Mucosa of descending colon (tissue), 3 donors: ENCODE data around the gene APOL5. TPM values are rescaled to one million over a fixed set of nuclear protein-coding genes. Genes with fewer than 3 reads are reported as not detected.
"Not testable (repeated sequence)": the region's sequence is repeated elsewhere in the genome, so short reads cannot be mapped to it uniquely, and the experiment has no call there.

Source experiments
- ATAC-seq: fragments of 200-7000 bp; cut with Tn5 transposase; one replicate; pipeline ENCODE4 v1.9.1; 2020; ENCODE audit warnings: mild to moderate bottlenecking, moderate library complexity
- DNase-seq, 3 donors: peaks; one replicate each; pipeline ENCODE4 v3.0.0-alpha.2; 2020
- H3K36me3 ChIP-seq: fragments of 200-600 bp; one replicate; pipeline ENCODE4 v1.8.0; 2021; ENCODE audit warnings: low read depth, mild to moderate bottlenecking
- H3K4me1 ChIP-seq: fragments of 200-600 bp; one replicate; pipeline ENCODE4 v1.8.0; 2021; ENCODE audit warnings: low read depth, mild to moderate bottlenecking
- H3K4me3 ChIP-seq: fragments of 200-600 bp; one replicate; pipeline ENCODE4 v1.8.0; 2021; ENCODE audit warnings: mild to moderate bottlenecking
- H3K9me3 ChIP-seq: fragments of 200-600 bp; one replicate; pipeline ENCODE4 v1.8.0; 2021; ENCODE audit warnings: mild to moderate bottlenecking
- intact Hi-C, 2 donors: fragments of 100-400 bp; cut with DNase I in 1 of 2; cut with micrococcal nuclease in 1 of 2; formaldehyde crosslinking; loops; one replicate each; pipeline versions ENCODE4 v1.11.0 to v1.11.1; 2022; cut with DNase I, micrococcal nuclease
- long read RNA-seq, 2 donors: library from polyadenylated mRNA; unstranded; transcript quantifications; one replicate each; pipeline ENCODE4 v2.0.0, GENCODE V29; 2019 to 2021
- total RNA-seq, 3 donors: library from RNA; stranded (reverse); fragmentation: NEBNext Ultra II Directional in 2 of 3; extraction: Animal tissue kit (Norgen Biotek cat#: 25700) in 2 of 3; gene quantifications; one replicate each; pipeline versions ENCODE4 v1.2.1 to v1.2.4, GENCODE V29; 2021 to 2023
- TF ChIP-seq, protein P1 (sequence below): fragments of 200-600 bp; IDR thresholded peaks from one replicate; pipeline ENCODE4 v1.8.0; 2022; ENCODE audit warnings: antibody characterized with exemption, mild to moderate bottlenecking
- donor health status: DM: no; HTN: no; CAD: no; lungs with moderate emphysema.
- donor health status: DM: no; HTN: no; CAD: no.
- donor health status: DM: no; HTN: yes; CAD: no.

APOL5 gene, protein sequence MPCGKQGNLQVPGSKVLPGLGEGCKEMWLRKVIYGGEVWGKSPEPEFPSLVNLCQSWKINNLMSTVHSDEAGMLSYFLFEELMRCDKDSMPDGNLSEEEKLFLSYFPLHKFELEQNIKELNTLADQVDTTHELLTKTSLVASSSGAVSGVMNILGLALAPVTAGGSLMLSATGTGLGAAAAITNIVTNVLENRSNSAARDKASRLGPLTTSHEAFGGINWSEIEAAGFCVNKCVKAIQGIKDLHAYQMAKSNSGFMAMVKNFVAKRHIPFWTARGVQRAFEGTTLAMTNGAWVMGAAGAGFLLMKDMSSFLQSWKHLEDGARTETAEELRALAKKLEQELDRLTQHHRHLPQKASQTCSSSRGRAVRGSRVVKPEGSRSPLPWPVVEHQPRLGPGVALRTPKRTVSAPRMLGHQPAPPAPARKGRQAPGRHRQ
- not detected for total RNA-seq
- long read RNA-seq, donor 1: 0 reads
- long read RNA-seq, donor 2: 0 reads

DNA sequence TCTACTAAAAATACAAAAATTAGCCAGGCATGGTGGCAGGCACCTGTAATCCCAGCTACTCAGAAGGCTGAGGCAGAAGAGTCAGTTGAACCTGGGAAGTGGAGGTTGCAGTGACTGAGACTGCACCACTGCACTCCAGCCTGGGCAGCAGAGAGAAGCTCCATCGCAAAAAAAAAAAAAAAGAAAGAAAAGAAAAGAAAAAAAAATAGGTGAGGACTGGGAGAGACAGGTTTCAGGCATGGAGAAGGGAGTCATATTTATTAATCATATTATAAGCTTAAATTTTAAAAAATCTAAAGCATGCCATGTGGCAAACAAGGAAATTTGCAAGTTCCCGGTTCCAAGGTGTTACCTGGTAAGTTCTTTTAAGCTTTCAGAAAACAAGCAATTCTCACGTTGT, at the start of gene APOL5:
Gene APOL5, plus strand, starts transcription at position 301 of the 400 bp plus-strand sequence. Its CDS starts 0 bp downstream, at position 301.
- ATAC-seq: no peak
- Histone ChIP-seq H3K4me1 (no peaks in the 10 kb centered on the region), H3K36me3 (no peaks in the 10 kb centered on the region), H3K9me3 (no peaks in the 10 kb centered on the region), H3K4me3 (no peak within 1 kb of the TSS)
- no peak for DNase-seq
- TF ChIP-seq, protein P1, sequence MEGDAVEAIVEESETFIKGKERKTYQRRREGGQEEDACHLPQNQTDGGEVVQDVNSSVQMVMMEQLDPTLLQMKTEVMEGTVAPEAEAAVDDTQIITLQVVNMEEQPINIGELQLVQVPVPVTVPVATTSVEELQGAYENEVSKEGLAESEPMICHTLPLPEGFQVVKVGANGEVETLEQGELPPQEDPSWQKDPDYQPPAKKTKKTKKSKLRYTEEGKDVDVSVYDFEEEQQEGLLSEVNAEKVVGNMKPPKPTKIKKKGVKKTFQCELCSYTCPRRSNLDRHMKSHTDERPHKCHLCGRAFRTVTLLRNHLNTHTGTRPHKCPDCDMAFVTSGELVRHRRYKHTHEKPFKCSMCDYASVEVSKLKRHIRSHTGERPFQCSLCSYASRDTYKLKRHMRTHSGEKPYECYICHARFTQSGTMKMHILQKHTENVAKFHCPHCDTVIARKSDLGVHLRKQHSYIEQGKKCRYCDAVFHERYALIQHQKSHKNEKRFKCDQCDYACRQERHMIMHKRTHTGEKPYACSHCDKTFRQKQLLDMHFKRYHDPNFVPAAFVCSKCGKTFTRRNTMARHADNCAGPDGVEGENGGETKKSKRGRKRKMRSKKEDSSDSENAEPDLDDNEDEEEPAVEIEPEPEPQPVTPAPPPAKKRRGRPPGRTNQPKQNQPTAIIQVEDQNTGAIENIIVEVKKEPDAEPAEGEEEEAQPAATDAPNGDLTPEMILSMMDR: no peak
- intact Hi-C loops: no loop called here

DNA sequence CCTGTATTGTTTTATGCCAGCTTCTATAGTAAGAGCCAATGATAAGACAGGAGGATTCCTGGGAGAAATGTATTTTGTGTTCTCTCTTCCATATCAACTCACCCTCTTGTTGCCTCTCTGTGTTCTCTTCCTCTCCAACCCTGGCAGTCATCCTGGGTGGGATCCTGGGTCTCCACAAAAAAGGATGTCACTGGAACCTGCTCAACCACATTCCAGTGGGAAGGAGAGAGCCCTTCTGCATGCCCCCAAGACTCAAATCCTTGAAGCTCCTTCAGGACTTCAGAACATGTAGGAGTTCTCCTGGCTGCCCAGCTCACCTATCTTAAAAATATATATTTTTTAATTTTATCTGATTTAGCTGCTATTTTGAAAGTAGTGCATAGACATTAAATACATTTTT, 43.3 kb upstream of the APOL5 start:
- TF ChIP-seq, protein P1: no peak
- Histone ChIP-seq H3K9me3 (no peaks in the 10 kb centered on the region), H3K4me3 (no peak overlapping the region), H3K36me3 (no peaks in the 10 kb centered on the region), H3K4me1 (no peaks in the 10 kb centered on the region)
- ATAC-seq: no peak
- DNase-seq: no peak
- intact Hi-C loops: no loop called here

DNA sequence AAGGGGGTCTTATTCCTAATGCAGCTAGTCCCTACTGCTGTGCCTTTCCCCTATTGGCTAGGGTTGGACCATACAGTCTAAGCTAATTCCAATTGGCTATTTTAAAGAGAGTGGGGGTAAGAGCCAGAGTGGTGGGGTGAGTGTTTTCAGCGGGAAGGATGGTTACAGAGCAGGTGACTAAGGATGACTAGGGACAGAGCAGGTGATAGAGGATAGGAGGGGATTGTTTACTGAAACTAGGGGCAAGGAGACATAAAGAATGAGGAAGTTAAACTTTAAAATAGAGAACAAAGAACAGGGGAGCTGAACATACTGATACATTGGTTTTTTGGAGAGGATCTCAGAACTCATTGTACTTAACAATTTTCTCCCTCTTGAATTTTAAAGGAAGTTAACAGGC, 41.6 kb upstream of the APOL5 start:
- intact Hi-C loops, DNase-seq, H3K9me3 ChIP-seq, H3K36me3 ChIP-seq, ATAC-seq, H3K4me1 ChIP-seq, H3K4me3 ChIP-seq: not testable (repeated sequence)

DNA sequence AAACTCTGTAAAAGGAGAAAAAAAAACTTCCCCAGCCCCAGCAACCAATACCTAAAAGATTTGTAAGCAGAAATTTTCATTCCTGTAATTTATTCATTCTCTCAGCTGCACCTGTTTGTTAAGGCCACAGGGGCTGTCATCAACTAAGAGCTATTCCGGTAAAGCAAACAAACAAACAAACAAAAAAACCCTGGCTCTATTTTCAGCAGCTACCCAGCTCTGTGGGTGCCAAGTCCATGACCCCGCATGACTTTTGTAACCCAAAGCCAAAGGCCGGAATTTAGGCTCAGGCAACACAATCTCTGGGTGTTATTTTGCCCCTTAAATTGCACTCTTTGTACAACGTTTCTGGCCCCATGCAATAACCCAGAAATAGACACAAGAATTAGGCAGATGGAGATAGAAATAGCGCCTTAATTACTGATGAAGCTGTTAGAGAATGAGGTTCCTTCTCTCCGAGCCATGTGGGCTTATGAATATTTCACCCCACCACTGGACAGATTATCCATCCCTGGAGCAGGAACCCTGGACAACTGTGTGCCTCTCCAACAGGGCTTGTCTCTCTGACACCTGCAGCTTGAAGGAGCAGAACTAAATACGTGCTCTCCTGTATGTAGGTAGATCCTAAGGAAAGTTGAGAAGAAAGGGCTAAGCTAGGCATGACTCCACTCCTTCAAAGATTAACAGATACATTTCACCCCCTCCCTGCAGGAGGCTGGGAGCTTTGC, 40.0 kb upstream of the APOL5 start:
- H3K4me3 ChIP-seq: no peak overlapping the region
- H3K9me3 ChIP-seq: no peaks in the 10 kb centered on the region
- H3K36me3 ChIP-seq: no peaks in the 10 kb centered on the region
- TF ChIP-seq, protein P1: no peak
- no peak for DNase-seq
- no peaks in the 10 kb centered on the region for H3K4me1 ChIP-seq
- intact Hi-C loops: no loop called here
- no peak for ATAC-seq

DNA sequence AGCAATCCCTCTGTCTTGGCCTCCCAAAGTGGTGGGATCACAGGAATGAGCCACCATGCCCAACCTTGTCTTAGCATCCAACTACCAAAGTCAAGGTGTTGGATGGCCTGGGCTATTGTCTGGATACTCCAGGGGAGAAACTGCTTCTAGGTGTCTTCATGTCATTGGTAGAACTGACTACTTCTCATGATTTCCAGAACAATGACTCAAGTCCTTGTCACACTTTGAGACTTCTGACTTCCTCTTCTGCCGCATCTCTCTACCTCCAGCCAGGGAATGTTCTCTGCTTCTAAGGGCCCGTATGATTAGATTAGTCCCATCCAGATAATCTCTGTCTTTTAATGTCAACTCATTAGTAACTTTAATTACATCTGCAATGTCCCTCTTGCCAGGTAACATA, 38.8 kb upstream of the APOL5 start:
- no peaks in the 10 kb centered on the region for H3K4me1 ChIP-seq
- no peaks in the 10 kb centered on the region for H3K9me3 ChIP-seq
- TF ChIP-seq, protein P1: no peak
- H3K36me3 ChIP-seq: no peaks in the 10 kb centered on the region
- DNase-seq (no peak), ATAC-seq (no peak)
- H3K4me3 ChIP-seq: no peak overlapping the region
- intact Hi-C loops: no loop called here

DNA sequence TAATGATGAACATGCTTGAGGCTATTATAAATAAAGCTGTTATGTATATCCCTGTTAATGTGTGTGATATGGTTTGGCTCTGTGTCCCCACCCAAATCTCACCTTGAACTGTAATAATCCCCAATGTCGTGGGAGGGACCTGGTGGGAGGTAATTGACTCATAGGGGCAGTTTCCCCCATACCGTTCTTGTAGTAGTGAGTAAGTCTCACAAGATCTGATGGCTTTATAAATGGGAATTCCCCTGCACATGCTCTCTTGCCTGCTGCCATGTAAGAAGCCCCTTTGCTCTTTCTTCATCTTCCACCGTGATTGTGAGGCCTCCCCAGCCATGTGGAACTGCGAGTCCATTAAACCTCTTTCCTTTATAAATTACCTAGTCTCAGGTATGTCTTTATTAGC, 38.2 kb upstream of the APOL5 start:
- H3K9me3 ChIP-seq, DNase-seq, H3K36me3 ChIP-seq, intact Hi-C loops, ATAC-seq, H3K4me3 ChIP-seq, H3K4me1 ChIP-seq: not testable (repeated sequence)
